Measurements from ENCODE around the gene KIF15. TPM values are rescaled to one million over a fixed set of nuclear protein-coding genes. Genes with fewer than 3 reads are reported as not detected.

Gene KIF15
- total RNA-seq, 1 experiment from 2014 or later = 28.9 TPM

GRCh38 chr3:44874308-44874707 is 112.7 kb downstream of the KIF15 start, which contains the start of gene TGM4:
Gene TGM4 (plus strand): TSS chr3:44874608. CDS start chr3:44874679, 71 bp downstream.
- H3K9me3 ChIP-seq (replicated peaks) = no peaks in the 10 kb centered on the region
- DNase-seq (ENCODE audit: low read depth in 1 of 2, low spot score in 2 of 2) = no peak
- H3K36me3 ChIP-seq = no peaks in the 10 kb centered on the region
- no peak within 1 kb of the TSS for H3K27ac ChIP-seq
- H3K27me3 ChIP-seq (replicated peaks) = no peaks in the 10 kb centered on the region
- no peaks in the 10 kb centered on the region for H3K4me1 ChIP-seq (replicated peaks)
- H3K4me3 ChIP-seq = no peak within 1 kb of the TSS

GRCh38 chr3:44875596-44875995 is 114.0 kb downstream of the KIF15 start:
- Histone ChIP-seq H3K27me3 (replicated peaks) (no peaks in the 10 kb centered on the region), H3K9me3 (replicated peaks) (no peaks in the 10 kb centered on the region), H3K27ac (no peak overlapping the region)

GRCh38 chr3:44877333-44877732 is 115.7 kb downstream of the KIF15 start:
- Histone ChIP-seq H3K4me3 (no peak overlapping the region), H3K36me3 (no peaks in the 10 kb centered on the region), H3K27ac (no peak overlapping the region), H3K4me1 (replicated peaks) (peaks cover 6% of the 10 kb centered on the region), H3K9me3 (replicated peaks) (no peaks in the 10 kb centered on the region), H3K27me3 (replicated peaks) (no peaks in the 10 kb centered on the region)
- DNase-seq (ENCODE audit: low read depth in 1 of 2, low spot score in 2 of 2) = no peak

More at GRCh38 chr3:44875596-44875995, 114.0 kb downstream of the KIF15 start:
- no peak overlapping the region for H3K4me3 ChIP-seq
- no peaks in the 10 kb centered on the region for H3K36me3 ChIP-seq
- no peak for DNase-seq (ENCODE audit: low read depth in 1 of 2, low spot score in 2 of 2)
- peaks cover 6% of the 10 kb centered on the region for H3K4me1 ChIP-seq (replicated peaks)

GRCh38 chr3:44880284-44880683 is 118.7 kb downstream of the KIF15 start:
- peaks cover 32% of the 10 kb centered on the region for H3K4me1 ChIP-seq (replicated peaks)
- DNase-seq (ENCODE audit: low read depth in 1 of 2, low spot score in 2 of 2) = no peak
- H3K9me3 ChIP-seq (replicated peaks) = no peaks in the 10 kb centered on the region
- H3K27ac ChIP-seq = no peak overlapping the region
- H3K27me3 ChIP-seq (replicated peaks) = no peaks in the 10 kb centered on the region
- H3K4me3 ChIP-seq = no peak overlapping the region
- H3K36me3 ChIP-seq = no peaks in the 10 kb centered on the region

- Histone ChIP-seq H3K36me3 (no peaks in the 10 kb centered on the region), H3K4me1 (replicated peaks) (peaks cover 51% of the 10 kb centered on the region), H3K27me3 (replicated peaks) (no peaks in the 10 kb centered on the region), H3K27ac (peak overlapping the region; percentile 85), H3K9me3 (replicated peaks) (no peaks in the 10 kb centered on the region), H3K4me3 (no peak overlapping the region)
- no peak for DNase-seq (ENCODE audit: low read depth in 1 of 2, low spot score in 2 of 2)
Observed at GRCh38 chr3:44883213-44883955, 121.8 kb downstream of the KIF15 start.

GRCh38 chr3:44883999-44884431 is 122.4 kb downstream of the KIF15 start:
- DNase-seq (ENCODE audit: low read depth in 1 of 2, low spot score in 2 of 2) = peak; percentile 80 to 92
- Histone ChIP-seq H3K36me3 (no peaks in the 10 kb centered on the region), H3K27ac (peak overlapping the region; percentile 85), H3K9me3 (replicated peaks) (no peaks in the 10 kb centered on the region), H3K27me3 (replicated peaks) (no peaks in the 10 kb centered on the region), H3K4me1 (replicated peaks) (peaks cover 51% of the 10 kb centered on the region), H3K4me3 (no peak overlapping the region)

GRCh38 chr3:44885618-44886017 is 124.0 kb downstream of the KIF15 start:
- H3K36me3 ChIP-seq = no peaks in the 10 kb centered on the region
- peak overlapping the region; percentile 85 for H3K27ac ChIP-seq
- no peaks in the 10 kb centered on the region for H3K27me3 ChIP-seq (replicated peaks)
- peak; percentile 88 to 92 for DNase-seq (ENCODE audit: low read depth in 1 of 2, low spot score in 2 of 2)
- H3K9me3 ChIP-seq (replicated peaks) = no peaks in the 10 kb centered on the region
- H3K4me3 ChIP-seq = no peak overlapping the region
- H3K4me1 ChIP-seq (replicated peaks) = peaks cover 44% of the 10 kb centered on the region

GRCh38 chr3:44886561-44886960 is 125.0 kb downstream of the KIF15 start:
- H3K4me1 ChIP-seq (replicated peaks) = peaks cover 44% of the 10 kb centered on the region
- no peaks in the 10 kb centered on the region for H3K36me3 ChIP-seq
- DNase-seq (ENCODE audit: low read depth in 1 of 2, low spot score in 2 of 2) = no peak
- no peaks in the 10 kb centered on the region for H3K9me3 ChIP-seq (replicated peaks)
- peak overlapping the region; percentile 46; the same call in 1 of the 2 replicates for H3K27ac ChIP-seq
- H3K4me3 ChIP-seq = no peak overlapping the region
- no peaks in the 10 kb centered on the region for H3K27me3 ChIP-seq (replicated peaks)

GRCh38 chr3:44887101-44887500 is 125.5 kb downstream of the KIF15 start:
- H3K36me3 ChIP-seq = no peaks in the 10 kb centered on the region
- H3K9me3 ChIP-seq (replicated peaks) = no peaks in the 10 kb centered on the region
- no peak for DNase-seq (ENCODE audit: low read depth in 1 of 2, low spot score in 2 of 2)
- no peaks in the 10 kb centered on the region for H3K27me3 ChIP-seq (replicated peaks)
- peaks cover 44% of the 10 kb centered on the region for H3K4me1 ChIP-seq (replicated peaks)
- H3K4me3 ChIP-seq = no peak overlapping the region
- no peak overlapping the region for H3K27ac ChIP-seq

- Histone ChIP-seq H3K9me3 (replicated peaks) (no peaks in the 10 kb centered on the region), H3K4me3 (no peak overlapping the region), H3K27me3 (replicated peaks) (no peaks in the 10 kb centered on the region), H3K27ac (no peak overlapping the region), H3K36me3 (no peaks in the 10 kb centered on the region), H3K4me1 (replicated peaks) (peaks cover 40% of the 10 kb centered on the region)
- no peak for DNase-seq (ENCODE audit: low read depth in 1 of 2, low spot score in 2 of 2)
Observed at GRCh38 chr3:44890258-44890657, 128.7 kb downstream of the KIF15 start.

GRCh38 chr3:44890852-44891251 is 129.3 kb downstream of the KIF15 start:
- H3K27me3 ChIP-seq (replicated peaks) = no peaks in the 10 kb centered on the region

GRCh38 chr3:44892689-44893088 is 131.1 kb downstream of the KIF15 start:
- peak overlapping the region; percentile 29 for H3K27ac ChIP-seq
- no peaks in the 10 kb centered on the region for H3K9me3 ChIP-seq (replicated peaks)
- DNase-seq (ENCODE audit: low read depth in 1 of 2, low spot score in 2 of 2) = no peak
- H3K27me3 ChIP-seq (replicated peaks) = no peaks in the 10 kb centered on the region
- no peaks in the 10 kb centered on the region for H3K36me3 ChIP-seq
- no peak overlapping the region for H3K4me3 ChIP-seq
- peaks cover 21% of the 10 kb centered on the region for H3K4me1 ChIP-seq (replicated peaks)

More at GRCh38 chr3:44890852-44891251, 129.3 kb downstream of the KIF15 start:
- no peaks in the 10 kb centered on the region for H3K36me3 ChIP-seq
- H3K4me3 ChIP-seq = no peak overlapping the region
- H3K4me1 ChIP-seq (replicated peaks) = peaks cover 34% of the 10 kb centered on the region
- H3K27ac ChIP-seq = no peak overlapping the region
- H3K9me3 ChIP-seq (replicated peaks) = no peaks in the 10 kb centered on the region
- no peak for DNase-seq (ENCODE audit: low read depth in 1 of 2, low spot score in 2 of 2)

- peak in 1 of 2 experiments; percentile 67 for DNase-seq (ENCODE audit: low read depth in 1 of 2, low spot score in 2 of 2)
- Histone ChIP-seq H3K27ac (peak overlapping the region; percentile 67), H3K27me3 (replicated peaks) (no peaks in the 10 kb centered on the region), H3K4me1 (replicated peaks) (peaks cover 21% of the 10 kb centered on the region), H3K4me3 (no peak overlapping the region), H3K36me3 (no peaks in the 10 kb centered on the region), H3K9me3 (replicated peaks) (no peaks in the 10 kb centered on the region)
Observed at GRCh38 chr3:44893097-44893496, 131.5 kb downstream of the KIF15 start.

- Histone ChIP-seq H3K36me3 (no peaks in the 10 kb centered on the region), H3K27me3 (replicated peaks) (no peaks in the 10 kb centered on the region), H3K4me3 (no peak overlapping the region), H3K27ac (no peak overlapping the region), H3K9me3 (replicated peaks) (no peaks in the 10 kb centered on the region), H3K4me1 (replicated peaks) (peaks cover 21% of the 10 kb centered on the region)
- DNase-seq (ENCODE audit: low read depth in 1 of 2, low spot score in 2 of 2) = peak in 1 of 2 experiments; percentile 33
Observed at GRCh38 chr3:44894485-44894884, 132.9 kb downstream of the KIF15 start.

Data from SJSA1 (cell line).